ENCODE measurements around the gene MKLN1. TPM values are rescaled to one million over a fixed set of nuclear protein-coding genes. Genes with fewer than 3 reads are reported as not detected.

MKLN1 gene
- total RNA-seq, 1 donor from 2014 or later = 66.3 TPM

GRCh38 chr7:131371411-131371810 lies 43.7 kb downstream of the MKLN1 start:
- no peaks in the 10 kb centered on the region for H3K27me3 Mint-ChIP-seq (ENCODE audit: unreplicated experiment)
- TF ChIP-seq CTCF (IDR thresholded peaks at IDR 0.05; ENCODE audit: unreplicated experiment) = no peak
- no peak overlapping the region for H3K4me3 Mint-ChIP-seq (ENCODE audit: unreplicated experiment)
- no peak overlapping the region for H3K27ac Mint-ChIP-seq (ENCODE audit: unreplicated experiment)
- peaks cover 20% of the 10 kb centered on the region for H3K4me1 Mint-ChIP-seq (ENCODE audit: unreplicated experiment)
- H3K9me3 Mint-ChIP-seq (ENCODE audit: unreplicated experiment) = no peaks in the 10 kb centered on the region
- DNase-seq (ENCODE audit: low spot score) = no peak
- H3K36me3 Mint-ChIP-seq (ENCODE audit: low read depth, unreplicated experiment) = no peaks in the 10 kb centered on the region

- no peaks in the 10 kb centered on the region for H3K9me3 Mint-ChIP-seq (ENCODE audit: unreplicated experiment)
- H3K36me3 Mint-ChIP-seq (ENCODE audit: low read depth, unreplicated experiment) = no peaks in the 10 kb centered on the region
- no peak for TF ChIP-seq CTCF (IDR thresholded peaks at IDR 0.05; ENCODE audit: unreplicated experiment)
- peaks cover 20% of the 10 kb centered on the region for H3K4me1 Mint-ChIP-seq (ENCODE audit: unreplicated experiment)
- no peak for DNase-seq (ENCODE audit: low spot score)
- H3K4me3 Mint-ChIP-seq (ENCODE audit: unreplicated experiment) = no peak overlapping the region
- H3K27ac Mint-ChIP-seq (ENCODE audit: unreplicated experiment) = no peak overlapping the region
- H3K27me3 Mint-ChIP-seq (ENCODE audit: unreplicated experiment) = no peaks in the 10 kb centered on the region
Measured at GRCh38 chr7:131372554-131372953, 44.9 kb downstream of the MKLN1 start.

- Mint-ChIP-seq H3K4me3 (ENCODE audit: unreplicated experiment) (no peak overlapping the region), H3K27ac (ENCODE audit: unreplicated experiment) (no peak overlapping the region), H3K27me3 (ENCODE audit: unreplicated experiment) (no peaks in the 10 kb centered on the region), H3K9me3 (ENCODE audit: unreplicated experiment) (no peaks in the 10 kb centered on the region), H3K4me1 (ENCODE audit: unreplicated experiment) (peaks cover 15% of the 10 kb centered on the region), H3K36me3 (ENCODE audit: low read depth, unreplicated experiment) (no peaks in the 10 kb centered on the region)
- no peak for TF ChIP-seq CTCF (IDR thresholded peaks at IDR 0.05; ENCODE audit: unreplicated experiment)
- DNase-seq (ENCODE audit: low spot score) = no peak
Measured at GRCh38 chr7:131374821-131375220, 47.1 kb downstream of the MKLN1 start.

DNA sequence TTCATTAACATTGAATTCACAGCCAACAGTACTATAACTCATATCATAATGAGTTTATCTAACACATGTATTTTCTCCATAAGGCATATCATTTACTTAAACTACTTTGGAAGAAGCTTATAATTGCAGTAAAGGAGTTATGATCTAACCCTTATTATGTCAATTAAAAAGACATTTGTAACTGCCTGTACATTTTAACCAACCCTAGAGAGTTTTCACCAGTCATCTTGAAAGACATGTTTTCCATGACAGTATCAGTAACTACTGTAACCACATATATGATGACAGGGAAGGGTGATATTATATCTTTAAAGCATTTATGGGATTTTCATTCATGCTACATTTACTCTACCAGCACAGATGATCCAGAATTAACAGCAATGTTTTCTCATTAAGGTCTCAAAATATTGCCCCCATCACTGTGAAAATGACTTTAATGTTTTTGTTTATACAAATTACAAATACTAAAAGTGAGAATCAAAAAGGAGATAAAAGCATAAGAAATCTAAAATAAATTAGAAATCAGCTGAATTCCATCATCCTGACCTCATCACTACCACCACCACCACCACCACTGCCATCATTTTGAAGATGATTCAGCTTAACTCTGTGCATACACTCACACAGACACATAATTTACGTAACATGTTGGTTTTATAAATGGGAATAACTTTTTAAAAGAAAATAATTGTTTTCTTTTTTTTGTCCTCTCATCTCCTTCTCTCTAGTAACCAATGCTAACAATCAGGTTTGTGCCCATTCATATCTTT lies 53.6 kb downstream of the MKLN1 start:
- H3K4me1 Mint-ChIP-seq (ENCODE audit: unreplicated experiment) = no peaks in the 10 kb centered on the region
- TF ChIP-seq CTCF (IDR thresholded peaks at IDR 0.05; ENCODE audit: unreplicated experiment) = no peak
- H3K9me3 Mint-ChIP-seq (ENCODE audit: unreplicated experiment) = no peaks in the 10 kb centered on the region
- H3K36me3 Mint-ChIP-seq (ENCODE audit: low read depth, unreplicated experiment) = peaks cover 9% of the 10 kb centered on the region
- peaks cover 2% of the 10 kb centered on the region for H3K27me3 Mint-ChIP-seq (ENCODE audit: unreplicated experiment)
- DNase-seq (ENCODE audit: low spot score) = no peak
- no peak overlapping the region for H3K27ac Mint-ChIP-seq (ENCODE audit: unreplicated experiment)
- H3K4me3 Mint-ChIP-seq (ENCODE audit: unreplicated experiment) = no peak overlapping the region

- H3K27ac Mint-ChIP-seq (ENCODE audit: unreplicated experiment) = no peak overlapping the region
- no peak for TF ChIP-seq CTCF (IDR thresholded peaks at IDR 0.05; ENCODE audit: unreplicated experiment)
- no peak for DNase-seq (ENCODE audit: low spot score)
Measured at GRCh38 chr7:131383417-131384285, 56.0 kb downstream of the MKLN1 start.

More at GRCh38 chr7:131383417-131384285, 56.0 kb downstream of the MKLN1 start:
- H3K4me1 Mint-ChIP-seq (ENCODE audit: unreplicated experiment) = no peaks in the 10 kb centered on the region
- H3K9me3 Mint-ChIP-seq (ENCODE audit: unreplicated experiment) = no peaks in the 10 kb centered on the region
- peaks cover 2% of the 10 kb centered on the region for H3K27me3 Mint-ChIP-seq (ENCODE audit: unreplicated experiment)
- no peak overlapping the region for H3K4me3 Mint-ChIP-seq (ENCODE audit: unreplicated experiment)
- H3K36me3 Mint-ChIP-seq (ENCODE audit: low read depth, unreplicated experiment) = peaks cover 14% of the 10 kb centered on the region
